ENCODE data around the gene MS4A6E.

DNA sequence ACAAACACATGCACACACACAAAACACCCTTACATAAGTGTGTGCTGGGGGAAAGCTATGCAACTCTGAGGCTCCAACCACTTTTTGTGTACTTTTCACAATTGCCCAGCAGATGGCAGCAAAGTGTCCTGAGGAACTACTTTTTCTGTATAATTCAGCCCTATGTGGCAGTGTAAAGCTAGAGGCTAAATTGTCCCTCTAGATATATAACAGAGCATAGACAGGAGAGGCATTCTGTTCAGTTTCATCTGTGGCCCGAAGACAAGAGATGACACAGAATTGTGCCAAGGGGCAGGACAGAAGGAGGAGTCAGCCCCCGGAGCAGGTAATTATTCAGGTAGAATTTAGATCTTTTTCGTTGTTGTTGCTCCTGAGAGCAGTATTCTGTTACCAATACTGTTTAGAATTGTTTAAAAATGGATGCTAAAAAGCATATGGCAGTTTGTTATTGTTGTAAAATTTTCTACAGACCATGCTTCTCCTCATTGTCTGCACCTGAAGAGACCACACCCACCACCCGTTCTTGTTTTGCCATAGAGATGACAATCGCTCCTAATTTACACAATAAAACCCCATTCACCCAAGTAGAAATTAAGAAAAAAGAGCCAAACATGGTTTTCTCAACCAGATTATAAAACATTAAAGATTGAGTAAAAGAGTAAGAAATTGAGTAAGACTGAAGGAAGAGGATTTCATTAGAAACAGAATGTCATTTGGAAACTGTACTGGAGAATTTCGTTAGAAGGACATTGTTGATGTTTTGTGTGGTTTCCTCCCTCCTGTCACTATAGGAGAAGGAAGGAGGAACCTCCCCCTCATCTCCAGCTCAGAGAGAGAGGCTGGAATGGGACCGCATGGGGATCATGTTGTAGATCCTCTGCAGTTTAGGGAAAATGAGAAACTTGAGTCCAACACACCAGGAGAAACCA, 36.8 kb downstream of the MS4A6E start:
- TF ChIP-seq EP300 (IDR thresholded peaks at IDR 0.05; ENCODE audit: borderline replicate concordance) (no peak), NFIC (IDR thresholded peaks at IDR 0.05) (no peak), TCF12 (IDR thresholded peaks at IDR 0.05; ENCODE audit: low read depth) (no peak), YY1 (IDR thresholded peaks at IDR 0.05; ENCODE audit: low read depth) (no peak)

Measured in Ishikawa (cell line).